HG03060 (cell line): Measurements from ENCODE around the gene KRT16.
"Not testable (repeated sequence)": the region's sequence is repeated elsewhere in the genome, so short reads cannot be mapped to it uniquely, and the experiment has no call there.

ENCODE experiments used
- ATAC-seq: cut with Tn5 transposase; IDR thresholded peaks from one replicate; pipeline ENCODE4 v1.9.1; 2021; ENCODE audit warnings: low read depth, moderate number of reproducible peaks; ENCODE audit not compliant: unreplicated experiment

Gene KRT16

GRCh38 chr17:41648411-41649195 lies 36.0 kb upstream of the KRT16 start:
- ATAC-seq = no peak

GRCh38 chr17:41647940-41648410 lies 35.4 kb upstream of the KRT16 start:
- no peak for ATAC-seq

GRCh38 chr17:41647038-41647813 lies 34.7 kb upstream of the KRT16 start:
- ATAC-seq = no peak

GRCh38 chr17:41642252-41643156 lies 29.9 kb upstream of the KRT16 start:
- no peak for ATAC-seq

- not testable (repeated sequence) for ATAC-seq
These were observed 28.0 kb upstream of the KRT16 start for GRCh38 chr17:41640596-41640995.

- no peak for ATAC-seq
These were observed 27.2 kb upstream of the KRT16 start for GRCh38 chr17:41639492-41640473.

- no peak for ATAC-seq
These were observed 26.4 kb upstream of the KRT16 start for GRCh38 chr17:41638941-41639340.

- ATAC-seq = no peak
These were observed 25.6 kb upstream of the KRT16 start for GRCh38 chr17:41638194-41638593.

- no peak for ATAC-seq
These were observed 24.1 kb upstream of the KRT16 start for GRCh38 chr17:41636652-41637051.

GRCh38 chr17:41635121-41636097 lies 22.8 kb upstream of the KRT16 start:
- ATAC-seq = no peak

- no peak for ATAC-seq
These were observed 22.1 kb upstream of the KRT16 start for GRCh38 chr17:41634639-41635038.

GRCh38 chr17:41633556-41634199 lies 21.1 kb upstream of the KRT16 start:
- ATAC-seq = no peak

GRCh38 chr17:41632482-41633105 lies 20.0 kb upstream of the KRT16 start:
- ATAC-seq = no peak

GRCh38 chr17:41631898-41632285 lies 19.3 kb upstream of the KRT16 start:
- ATAC-seq = no peak

- no peak for ATAC-seq
These were observed 18.7 kb upstream of the KRT16 start for GRCh38 chr17:41631025-41631897.

- no peak for ATAC-seq
These were observed 17.5 kb upstream of the KRT16 start for GRCh38 chr17:41629826-41630670.
